ENCODE data around the gene PRKCH. TPM values are rescaled to one million over a fixed set of nuclear protein-coding genes. Genes with fewer than 3 reads are reported as not detected.

Gene PRKCH
- total RNA-seq, 1 experiment from 2014 or later: 170 TPM

DNA sequence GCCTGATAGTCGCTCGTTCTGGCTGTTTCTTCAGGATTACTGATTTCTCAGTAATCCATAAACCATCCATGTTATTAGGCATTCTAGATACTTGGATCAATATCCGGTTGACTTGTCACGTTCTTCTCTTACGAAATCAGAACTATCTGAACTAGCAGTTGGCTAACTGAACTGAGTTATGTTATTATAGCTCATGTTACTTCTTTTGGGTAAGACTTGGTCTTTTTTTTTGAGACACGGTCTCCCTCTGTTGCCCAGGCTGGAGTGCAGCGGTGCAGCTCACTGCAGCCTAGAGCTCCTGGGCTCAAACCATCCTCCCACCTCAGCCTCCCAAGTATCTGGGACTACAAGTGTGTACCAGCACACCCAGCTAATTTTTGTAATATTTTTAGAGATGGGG is 178.6 kb downstream of the PRKCH start:
- Histone ChIP-seq H3K79me2 (ENCODE audit: low read length) (no peaks in the 10 kb centered on the region), H3K27ac (ENCODE audit: low read length) (no peak overlapping the region), H2AFZ (ENCODE audit: low read length) (no peak overlapping the region), H3F3A (ENCODE audit: low read length, unreplicated experiment) (no peaks in the 10 kb centered on the region), H3K4me1 (ENCODE audit: insufficient read depth, low read length) (peaks cover 6% of the 10 kb centered on the region; the same call in 1 of the 2 replicates), H3K4me2 (ENCODE audit: low read length) (no peak overlapping the region), H3K4me3 (ENCODE audit: low read length) (no peak overlapping the region), H3K27me3 (ENCODE audit: low read length) (no peaks in the 10 kb centered on the region), H3K9me3 (ENCODE audit: low read length) (no peaks in the 10 kb centered on the region), H3K36me3 (ENCODE audit: low read depth, low read length) (no peaks in the 10 kb centered on the region), H3K9me2 (replicated peaks; ENCODE audit: low read length) (no peaks in the 10 kb centered on the region), H3K9ac (ENCODE audit: low read length) (no peak overlapping the region), H4K20me1 (ENCODE audit: low read length) (no peaks in the 10 kb centered on the region)
- DNase-seq (no peak), ATAC-seq (no peak)
- TF ChIP-seq EZH2phosphoT487 (IDR thresholded peaks at IDR 0.05; ENCODE audit: borderline replicate concordance, low read length) (no peak), EZH2 (IDR thresholded peaks at IDR 0.05; ENCODE audit: low read length, unreplicated experiment) (no peak)
- TF ChIP-seq, protein P1, sequence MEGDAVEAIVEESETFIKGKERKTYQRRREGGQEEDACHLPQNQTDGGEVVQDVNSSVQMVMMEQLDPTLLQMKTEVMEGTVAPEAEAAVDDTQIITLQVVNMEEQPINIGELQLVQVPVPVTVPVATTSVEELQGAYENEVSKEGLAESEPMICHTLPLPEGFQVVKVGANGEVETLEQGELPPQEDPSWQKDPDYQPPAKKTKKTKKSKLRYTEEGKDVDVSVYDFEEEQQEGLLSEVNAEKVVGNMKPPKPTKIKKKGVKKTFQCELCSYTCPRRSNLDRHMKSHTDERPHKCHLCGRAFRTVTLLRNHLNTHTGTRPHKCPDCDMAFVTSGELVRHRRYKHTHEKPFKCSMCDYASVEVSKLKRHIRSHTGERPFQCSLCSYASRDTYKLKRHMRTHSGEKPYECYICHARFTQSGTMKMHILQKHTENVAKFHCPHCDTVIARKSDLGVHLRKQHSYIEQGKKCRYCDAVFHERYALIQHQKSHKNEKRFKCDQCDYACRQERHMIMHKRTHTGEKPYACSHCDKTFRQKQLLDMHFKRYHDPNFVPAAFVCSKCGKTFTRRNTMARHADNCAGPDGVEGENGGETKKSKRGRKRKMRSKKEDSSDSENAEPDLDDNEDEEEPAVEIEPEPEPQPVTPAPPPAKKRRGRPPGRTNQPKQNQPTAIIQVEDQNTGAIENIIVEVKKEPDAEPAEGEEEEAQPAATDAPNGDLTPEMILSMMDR (conservative IDR thresholded peaks at IDR 0.05; ENCODE audit: low read depth, low read length): no peak
- intact Hi-C loops (cut with micrococcal nuclease): no loop called here
- CTCF ChIA-PET: interaction anchor here (0.5 kb wide), 1 partner anchor 19 kb away, joined by 4 read pairs; no protein-coding TSS in a partner anchor
- POLR2A ChIA-PET (ENCODE audit: unreplicated experiment): no interaction called here
- BruUV-seq (replicated peaks): no TSS peak

DNA sequence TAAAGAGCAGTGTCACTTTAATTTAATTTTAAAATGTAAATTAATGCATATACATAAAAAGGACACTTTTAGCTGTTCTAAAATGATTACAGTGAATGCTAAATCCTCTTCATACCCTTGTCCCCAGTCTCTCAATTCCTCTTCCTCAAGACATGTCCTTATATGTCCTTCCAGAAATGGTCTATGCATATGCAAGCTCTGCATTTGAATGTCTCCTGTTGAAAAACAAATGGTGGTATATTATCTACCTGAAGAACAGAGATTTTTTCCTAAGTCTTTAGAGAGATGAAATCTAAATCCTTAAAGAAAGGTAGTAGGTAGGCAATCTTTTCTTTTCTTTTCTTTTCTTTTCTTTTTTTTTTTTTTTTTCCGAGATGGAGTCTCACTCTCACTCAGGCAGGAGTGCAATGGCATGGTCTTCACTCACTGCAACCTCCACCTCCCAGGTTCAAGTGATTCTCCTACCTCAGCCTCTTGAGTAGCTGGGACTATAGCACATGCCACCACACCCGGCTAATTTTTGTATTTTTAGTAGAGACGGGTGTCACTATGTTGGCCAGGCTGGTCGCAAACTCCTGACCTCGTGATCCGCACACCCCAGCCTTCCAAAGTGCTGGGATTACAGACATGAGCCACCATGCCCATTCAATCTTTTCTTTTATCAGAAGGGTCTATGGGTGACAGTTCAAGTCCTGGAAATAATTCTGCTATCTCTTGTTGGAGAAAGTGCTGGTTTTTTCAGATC is 180.5 kb downstream of the PRKCH start:
- ATAC-seq (no peak), DNase-seq (no peak)
- intact Hi-C loops (cut with micrococcal nuclease): loop anchor here (1.0 kb wide), 1 partner anchor 10 kb away; no protein-coding TSS in a partner anchor
- no peak overlapping the region for H3K9ac ChIP-seq (ENCODE audit: low read length)
- no peaks in the 10 kb centered on the region for H3K79me2 ChIP-seq (ENCODE audit: low read length)
- POLR2A ChIA-PET (ENCODE audit: unreplicated experiment): no interaction called here
- H3K9me3 ChIP-seq (ENCODE audit: low read length): no peaks in the 10 kb centered on the region
- no peak overlapping the region for H3K27ac ChIP-seq (ENCODE audit: low read length)
- TF ChIP-seq, protein P1 (conservative IDR thresholded peaks at IDR 0.05; ENCODE audit: low read depth, low read length): no peak
- TF ChIP-seq EZH2 (IDR thresholded peaks at IDR 0.05; ENCODE audit: low read length, unreplicated experiment) (no peak), EZH2phosphoT487 (IDR thresholded peaks at IDR 0.05; ENCODE audit: borderline replicate concordance, low read length) (no peak)
- H3K36me3 ChIP-seq (ENCODE audit: low read depth, low read length): no peaks in the 10 kb centered on the region
- no peaks in the 10 kb centered on the region for H4K20me1 ChIP-seq (ENCODE audit: low read length)
- no peak overlapping the region for H2AFZ ChIP-seq (ENCODE audit: low read length)
- CTCF ChIA-PET: no interaction called here
- no TSS peak for BruUV-seq (replicated peaks)
- H3K9me2 ChIP-seq (replicated peaks; ENCODE audit: low read length): no peaks in the 10 kb centered on the region
- no peaks in the 10 kb centered on the region for H3F3A ChIP-seq (ENCODE audit: low read length, unreplicated experiment)
- no peak overlapping the region for H3K4me2 ChIP-seq (ENCODE audit: low read length)
- H3K27me3 ChIP-seq (ENCODE audit: low read length): no peaks in the 10 kb centered on the region
- peaks cover 6% of the 10 kb centered on the region; the same call in 1 of the 2 replicates for H3K4me1 ChIP-seq (ENCODE audit: insufficient read depth, low read length)
- no peak overlapping the region for H3K4me3 ChIP-seq (ENCODE audit: low read length)

- ChIA-PET POLR2A (ENCODE audit: unreplicated experiment) (no interaction called here), CTCF (no interaction called here)
- ATAC-seq: no peak
- BruUV-seq (replicated peaks): no TSS peak
- H3K27ac ChIP-seq (ENCODE audit: low read length): no peak overlapping the region
- no peak overlapping the region for H3K4me3 ChIP-seq (ENCODE audit: low read length)
- H3K9me2 ChIP-seq (replicated peaks; ENCODE audit: low read length): no peaks in the 10 kb centered on the region
- no peak overlapping the region for H3K9ac ChIP-seq (ENCODE audit: low read length)
- no peaks in the 10 kb centered on the region for H3K79me2 ChIP-seq (ENCODE audit: low read length)
- H2AFZ ChIP-seq (ENCODE audit: low read length): no peak overlapping the region
- H4K20me1 ChIP-seq (ENCODE audit: low read length): no peaks in the 10 kb centered on the region
- TF ChIP-seq EZH2phosphoT487 (IDR thresholded peaks at IDR 0.05; ENCODE audit: borderline replicate concordance, low read length) (no peak), EZH2 (IDR thresholded peaks at IDR 0.05; ENCODE audit: low read length, unreplicated experiment) (no peak)
- TF ChIP-seq, protein P1 (conservative IDR thresholded peaks at IDR 0.05; ENCODE audit: low read depth, low read length): no peak
- no peaks in the 10 kb centered on the region for H3K36me3 ChIP-seq (ENCODE audit: low read depth, low read length)
- peaks cover 6% of the 10 kb centered on the region; the same call in 1 of the 2 replicates for H3K4me1 ChIP-seq (ENCODE audit: insufficient read depth, low read length)
- no peaks in the 10 kb centered on the region for H3K9me3 ChIP-seq (ENCODE audit: low read length)
- intact Hi-C loops (cut with micrococcal nuclease): no loop called here
- H3K27me3 ChIP-seq (ENCODE audit: low read length): no peaks in the 10 kb centered on the region
- no peaks in the 10 kb centered on the region for H3F3A ChIP-seq (ENCODE audit: low read length, unreplicated experiment)
- no peak for DNase-seq
- no peak overlapping the region for H3K4me2 ChIP-seq (ENCODE audit: low read length)
These were observed 181.2 kb downstream of the PRKCH start for GRCh38 chr14:61502459-61503093.
